Stimulated activated CD8-positive, alpha-beta memory T cell treated with anti-CD3 and anti-CD28 coated beads, Interleukin-12 subunit alpha, Interleukin-12 subunit beta, amount 100 ng/mL, for 24 hours (primary cell): ENCODE data around the gene CEP170B.
"Not testable (repeated sequence)": the region's sequence is repeated elsewhere in the genome, so short reads cannot be mapped to it uniquely, and the experiment has no call there.

Source experiments
- DNase-seq: peaks from one replicate; pipeline ENCODE4 v3.0.0-alpha.2; 2020; ENCODE audit errors: extremely low read depth

CEP170B gene

GRCh38 chr14:104879201-104879982, 14.3 kb downstream of the CEP170B start:
- no peak for DNase-seq

GRCh38 chr14:104879983-104880565, 15.0 kb downstream of the CEP170B start:
- no peak for DNase-seq

GRCh38 chr14:104880584-104881210, 15.6 kb downstream of the CEP170B start:
- no peak for DNase-seq

GRCh38 chr14:104881369-104881979, 16.4 kb downstream of the CEP170B start:
- no peak for DNase-seq

GRCh38 chr14:104882325-104882973, 17.4 kb downstream of the CEP170B start:
- DNase-seq, result no peak

- no peak for DNase-seq
Observed at GRCh38 chr14:104882991-104883660, 18.1 kb downstream of the CEP170B start.

GRCh38 chr14:104883681-104884361, 18.8 kb downstream of the CEP170B start:
- DNase-seq, result no peak

- DNase-seq, result not testable (repeated sequence)
Observed at GRCh38 chr14:104884381-104884780, 19.3 kb downstream of the CEP170B start.

GRCh38 chr14:104885031-104885972, 20.2 kb downstream of the CEP170B start:
- DNase-seq, result no peak

- no peak for DNase-seq
Observed at GRCh38 chr14:104885973-104886689, 21.1 kb downstream of the CEP170B start.

- no peak for DNase-seq
Observed at GRCh38 chr14:104886690-104887622, 21.9 kb downstream of the CEP170B start.

- DNase-seq, result no peak
Observed at GRCh38 chr14:104887623-104888488, 22.8 kb downstream of the CEP170B start.

- no peak for DNase-seq
Observed at GRCh38 chr14:104888489-104889374, 23.7 kb downstream of the CEP170B start.

GRCh38 chr14:104889375-104889757, 24.3 kb downstream of the CEP170B start:
- no peak for DNase-seq

- DNase-seq, result not testable (repeated sequence)
Observed at GRCh38 chr14:104890292-104890691, 25.2 kb downstream of the CEP170B start.

GRCh38 chr14:104891121-104891551, 26.1 kb downstream of the CEP170B start:
- no peak for DNase-seq
